ENCODE measurements around the gene EIPR1.
"Not testable (repeated sequence)": the region's sequence is repeated elsewhere in the genome, so short reads cannot be mapped to it uniquely, and the experiment has no call there.

Gene EIPR1

GRCh38 chr2:3192920-3193319 lies 184.7 kb downstream of the EIPR1 start:
- no peak for DNase-seq (ENCODE audit: low read depth)

DNA sequence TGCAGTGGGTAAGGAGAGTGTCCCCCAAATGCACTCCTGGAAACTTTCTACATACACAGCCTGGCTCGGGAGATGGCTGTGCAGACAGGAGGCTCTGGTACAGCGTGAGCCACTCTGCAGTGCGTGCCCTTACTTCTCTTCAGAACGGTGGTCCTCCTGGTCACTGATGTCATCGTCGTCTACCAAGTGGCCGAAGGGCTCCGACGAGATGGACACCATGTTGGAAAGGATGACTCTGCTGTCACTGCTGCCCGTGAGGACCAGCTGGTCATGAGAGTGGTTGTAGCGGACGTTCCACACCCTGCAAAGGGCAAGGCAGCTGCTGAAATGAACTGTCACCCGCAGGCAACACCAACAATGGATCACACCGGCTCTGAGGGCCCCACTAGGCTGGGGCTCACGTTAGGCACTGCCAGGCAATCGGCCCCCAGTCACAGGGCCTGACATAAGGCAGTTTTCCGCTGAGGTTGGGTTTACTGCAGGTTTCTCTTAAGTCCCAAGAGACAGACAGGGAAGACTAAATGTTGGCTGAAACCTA lies 185.3 kb downstream of the EIPR1 start:
- no peak for DNase-seq (ENCODE audit: low read depth)

DNA sequence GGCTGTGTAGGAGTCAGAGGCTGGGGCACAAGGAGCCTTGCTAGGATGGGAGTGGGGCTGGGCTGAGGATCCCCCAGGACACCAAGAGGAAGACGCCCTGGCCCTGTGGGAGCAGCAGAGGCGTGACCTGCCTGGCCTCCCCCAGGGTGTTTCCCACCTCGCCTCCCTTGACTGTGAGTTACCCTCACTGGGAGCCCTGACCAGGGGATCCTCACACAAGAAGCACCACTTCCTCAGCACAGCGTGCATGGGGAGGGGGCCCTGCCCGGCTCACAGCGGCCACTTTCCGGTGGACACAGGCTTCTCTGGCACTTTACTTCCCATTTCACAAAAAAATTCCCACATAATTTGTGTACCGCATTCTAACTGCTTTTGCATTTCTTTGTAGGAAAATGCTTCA lies 187.7 kb downstream of the EIPR1 start:
- no peak for DNase-seq (ENCODE audit: low read depth)

GRCh38 chr2:3189076-3189591 lies 188.5 kb downstream of the EIPR1 start:
- no peak for DNase-seq (ENCODE audit: low read depth)

GRCh38 chr2:3188405-3188946 lies 189.1 kb downstream of the EIPR1 start:
- DNase-seq (ENCODE audit: low read depth): no peak

DNA sequence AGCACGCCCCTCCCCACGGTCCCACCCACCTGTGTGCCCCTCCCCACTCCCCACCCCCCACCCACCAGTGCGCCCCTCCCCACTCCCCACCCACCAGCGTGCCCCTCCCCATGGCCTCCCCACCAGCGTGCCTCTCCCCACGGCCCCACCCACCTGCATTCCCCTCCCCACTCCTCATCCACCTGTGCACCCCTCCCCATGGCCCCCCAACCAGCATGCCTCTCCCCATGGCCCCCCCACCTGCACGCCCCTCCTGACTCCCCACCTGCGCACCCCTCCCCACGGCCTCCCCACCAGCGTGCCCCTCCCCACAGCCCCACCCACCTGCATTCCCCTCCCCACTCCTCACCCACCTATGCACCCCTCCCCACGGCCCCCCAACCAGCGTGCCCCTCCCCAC lies 190.2 kb downstream of the EIPR1 start:
- DNase-seq (ENCODE audit: low read depth): no peak

GRCh38 chr2:3186766-3187165 lies 190.9 kb downstream of the EIPR1 start:
- DNase-seq (ENCODE audit: low read depth): no peak

DNA sequence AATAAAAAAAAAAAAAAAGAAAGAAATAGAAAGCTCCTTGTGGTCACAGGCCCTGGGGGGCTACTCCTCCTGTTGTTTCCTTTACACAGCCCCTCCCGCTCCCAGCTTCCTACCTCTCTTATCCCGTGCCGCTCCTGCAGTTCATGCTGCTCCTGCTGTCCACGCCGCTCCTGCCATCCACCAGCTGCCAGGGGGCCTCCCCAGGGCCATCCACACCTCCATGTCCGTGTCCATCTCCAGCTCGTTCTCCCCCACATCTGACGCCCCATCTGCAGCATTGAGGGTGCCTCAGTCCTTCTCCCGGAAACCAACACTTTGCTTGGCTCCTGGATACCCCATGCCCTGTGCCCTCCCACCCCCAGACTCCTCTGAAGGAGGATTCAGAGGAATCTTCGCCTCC lies 191.7 kb downstream of the EIPR1 start:
- no peak for DNase-seq (ENCODE audit: low read depth)

DNA sequence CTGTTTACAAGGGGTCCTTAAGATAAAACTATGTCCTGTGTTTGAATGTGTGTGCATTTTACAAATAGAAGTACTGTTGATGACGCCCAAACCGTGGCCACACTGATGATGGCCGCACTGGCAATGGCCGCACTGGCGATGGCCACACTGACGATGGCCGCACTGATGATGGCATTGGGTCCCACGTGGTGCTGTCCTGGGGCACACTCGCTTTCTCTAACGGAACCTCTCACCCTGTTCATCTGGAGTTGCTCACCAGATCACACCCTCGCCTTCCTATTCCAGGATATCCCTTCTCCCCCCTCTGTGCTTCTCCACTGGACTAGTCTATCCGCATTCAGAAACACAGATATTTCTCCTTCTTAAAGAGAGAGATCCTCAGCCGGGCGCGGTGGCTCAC lies 192.4 kb downstream of the EIPR1 start:
- no peak for DNase-seq (ENCODE audit: low read depth)

DNA sequence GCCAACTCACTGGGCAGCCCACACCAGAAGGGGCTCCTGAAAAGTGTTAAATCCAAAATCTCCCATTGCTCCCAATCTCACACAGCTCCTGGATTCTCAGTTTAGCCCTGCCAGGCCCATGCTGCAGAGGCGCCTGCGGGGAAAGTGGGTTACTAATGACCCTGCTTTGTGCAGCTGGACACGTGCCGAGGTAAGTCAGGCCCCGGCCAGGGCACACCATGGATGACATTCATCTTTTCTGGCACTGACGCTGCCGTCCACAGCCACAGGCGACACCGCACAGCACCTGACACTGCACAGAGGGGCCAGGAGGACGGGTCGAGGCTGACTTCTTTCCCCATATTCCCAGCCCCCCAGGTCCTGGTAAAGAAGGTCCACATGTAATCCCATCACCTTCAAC lies 193.5 kb downstream of the EIPR1 start:
- DNase-seq (ENCODE audit: low read depth): no peak

DNA sequence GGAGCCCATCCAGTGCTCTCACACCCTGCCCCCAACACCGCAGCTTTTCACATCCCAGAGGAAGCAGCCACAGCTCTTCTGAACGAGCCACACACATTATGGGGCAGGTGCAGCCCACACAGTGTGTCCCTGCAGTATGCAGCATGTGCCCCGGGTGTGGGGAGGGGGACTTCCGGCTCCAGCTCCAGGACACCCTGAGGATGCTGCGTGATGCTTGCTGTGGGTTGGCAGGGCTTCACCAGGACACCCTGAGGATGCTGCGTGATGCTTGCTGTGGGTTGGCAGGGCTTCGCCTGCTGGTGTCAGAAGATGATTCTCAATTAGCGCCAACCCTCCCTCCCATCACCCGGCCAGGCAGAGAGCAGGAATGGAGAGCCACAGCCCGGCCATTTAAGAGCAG lies 193.9 kb downstream of the EIPR1 start:
- no peak for DNase-seq (ENCODE audit: low read depth)

DNA sequence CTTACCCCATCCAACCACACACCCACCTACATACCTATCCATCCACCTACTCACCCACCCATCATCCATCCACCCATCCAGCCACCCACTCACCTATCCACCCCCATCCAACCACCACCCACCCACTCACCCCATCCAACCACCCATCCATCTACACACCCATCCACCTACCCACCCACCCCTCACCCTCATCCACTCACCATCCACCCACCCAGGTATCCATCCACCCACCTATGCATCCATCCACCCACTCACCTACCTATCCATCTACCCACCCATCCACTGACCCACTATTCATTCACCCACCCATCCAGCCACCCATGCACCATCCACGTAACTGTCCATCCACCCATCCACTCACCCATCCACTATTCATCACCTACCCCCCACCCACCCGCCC lies 194.8 kb downstream of the EIPR1 start:
- DNase-seq (ENCODE audit: low read depth): no peak

GRCh38 chr2:3181416-3182010 lies 196.1 kb downstream of the EIPR1 start:
- DNase-seq (ENCODE audit: low read depth): no peak

GRCh38 chr2:3180909-3181221 lies 196.8 kb downstream of the EIPR1 start:
- not testable (repeated sequence) for DNase-seq (ENCODE audit: low read depth)

- DNase-seq (ENCODE audit: low read depth): no peak
Observed at GRCh38 chr2:3180082-3180908, 197.3 kb downstream of the EIPR1 start.

- no peak for DNase-seq (ENCODE audit: low read depth)
Observed at GRCh38 chr2:3179626-3180025, 198.0 kb downstream of the EIPR1 start.

DNA sequence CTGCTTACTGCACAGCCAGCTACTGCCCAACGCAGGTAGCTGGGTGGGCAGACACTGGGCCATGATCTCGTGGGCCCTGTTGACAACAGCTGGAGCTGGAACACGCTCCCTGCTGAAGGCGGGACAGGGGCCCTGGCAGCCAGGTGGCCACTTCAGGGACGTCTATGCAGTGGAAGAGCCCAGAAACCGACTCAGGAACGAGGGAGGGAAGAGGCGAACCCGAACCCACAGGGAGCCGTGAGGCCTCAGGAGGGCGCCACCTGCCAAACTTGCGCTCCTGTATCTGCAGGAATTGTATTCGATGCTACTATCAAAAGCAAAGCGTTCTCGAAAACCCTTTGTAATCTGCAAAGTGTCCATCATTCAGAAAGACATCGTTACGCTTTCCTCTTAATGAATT lies 198.4 kb downstream of the EIPR1 start:
- DNase-seq (ENCODE audit: low read depth): no peak

GRCh38 chr2:3178578-3179031 lies 199.0 kb downstream of the EIPR1 start:
- no peak for DNase-seq (ENCODE audit: low read depth)

DNA sequence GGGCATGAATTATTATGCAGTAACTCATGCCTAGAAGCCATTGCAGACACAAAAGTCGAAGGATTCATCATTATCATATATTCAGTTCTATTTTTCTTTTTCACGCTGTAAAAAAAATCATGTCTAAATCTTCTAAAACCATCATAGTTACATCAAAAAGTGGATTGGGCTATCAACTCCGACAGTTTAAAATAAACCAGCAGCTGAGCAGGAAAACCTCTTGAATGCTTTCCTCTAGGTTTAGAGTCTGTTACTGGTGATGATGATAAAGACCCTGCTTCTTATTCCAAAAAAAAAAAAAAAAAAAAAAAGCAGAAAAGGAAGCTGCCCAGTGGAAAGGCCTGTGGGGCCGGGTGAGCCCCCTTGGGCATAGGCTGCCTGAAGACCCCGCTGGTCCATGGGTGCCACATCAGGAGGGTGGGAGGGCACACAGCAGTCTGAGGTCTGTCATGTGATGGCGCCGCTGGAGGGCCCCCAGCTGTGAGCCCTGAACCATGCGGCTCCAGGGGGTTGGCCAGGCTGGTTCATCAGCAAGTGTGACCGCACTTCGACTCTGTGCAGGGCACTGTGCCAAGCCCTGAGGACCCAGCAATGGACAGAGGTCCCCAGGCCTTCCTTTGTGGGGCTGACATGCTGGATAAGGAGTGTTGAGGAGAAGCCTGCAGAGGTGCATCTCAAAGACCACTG lies 199.6 kb downstream of the EIPR1 start:
- DNase-seq (ENCODE audit: low read depth): no peak

DNA sequence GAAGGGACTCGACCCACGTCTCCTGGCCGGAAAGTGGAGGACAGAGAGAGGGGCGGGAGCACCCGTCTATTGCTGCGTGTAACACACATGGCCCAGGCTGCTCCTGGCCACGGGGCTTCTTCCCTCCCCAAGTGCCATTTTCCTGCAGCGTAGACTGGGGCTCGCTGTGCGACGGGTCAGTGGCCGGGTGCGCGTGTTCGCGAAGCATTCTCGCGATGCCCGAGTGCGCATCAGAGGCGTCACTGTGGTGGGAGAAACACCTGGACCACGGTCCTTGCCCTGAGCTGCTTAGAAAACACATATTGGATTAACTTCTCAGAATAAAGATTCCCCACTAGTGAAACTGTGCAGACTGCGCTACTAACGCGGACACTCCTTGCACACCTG lies 200.8 kb downstream of the EIPR1 start:
- DNase-seq (ENCODE audit: low read depth): no peak

GRCh38 chr2:3176071-3176868 lies 201.3 kb downstream of the EIPR1 start:
- no peak for DNase-seq (ENCODE audit: low read depth)

- DNase-seq (ENCODE audit: low read depth): no peak
Observed at GRCh38 chr2:3175568-3175955, 202.1 kb downstream of the EIPR1 start.
